PC-9 (cell line): ENCODE data around the gene PHLDA3. TPM values are rescaled to one million over a fixed set of nuclear protein-coding genes. Genes with fewer than 3 reads are reported as not detected.

Source experiments
- BruUV-seq: library from RNA; stranded (reverse); fragments of 400-500 nt; replicated peaks from 2 replicates; lab custom pipeline; 2021; lab: Mats Ljungman, UMichigan
- CTCF ChIA-PET: fragments of 300-600 bp; sonication (Branson Sonifier 250); formaldehyde crosslinking; loops from one replicate; lab custom pipeline; 2022; ENCODE audit warnings: antibody characterized with exemption; lab: Charles Lee
- POLR2A ChIA-PET: fragments of 300-600 bp; sonication (Branson Sonifier 250); formaldehyde crosslinking; loops from one replicate; lab custom pipeline; 2022; ENCODE audit warnings: antibody characterized with exemption; ENCODE audit not compliant: unreplicated experiment; lab: Charles Lee
- DNase-seq, 2 experiments: peaks; one replicate each; pipeline versions ENCODE4 v3.0.0 to v3.0.0-alpha.2; 2015 to 2022; ENCODE audit warnings: mixed read lengths in 1 of 2
- H2AFZ ChIP-seq: fragments of 200-600 bp; sonication (generic); 2 replicates; pipeline ENCODE4 v1.8.1; 2017; ENCODE audit warnings: antibody characterized with exemption
- H3F3A ChIP-seq: fragments of 200-600 bp; sonication (generic); 2 replicates; pipeline ENCODE4 v1.8.1; 2017; ENCODE audit warnings: antibody characterized with exemption, mild to moderate bottlenecking, low read depth; ENCODE audit not compliant: insufficient read depth
- H3K27ac ChIP-seq: fragments of 200-600 bp; sonication (generic); 2 replicates; pipeline ENCODE4 v1.6.1; 2016; ENCODE audit warnings: mixed run types
- H3K27me3 ChIP-seq: fragments of 200-600 bp; sonication (generic); 2 replicates; pipeline ENCODE4 v1.6.1; 2016; ENCODE audit warnings: low read depth, mixed run types; ENCODE audit not compliant: insufficient read depth
- H3K36me3 ChIP-seq: fragments of 200-600 bp; sonication (generic); 2 replicates; pipeline ENCODE4 v1.6.1; 2016; ENCODE audit warnings: low read depth, mixed run types
- H3K4me1 ChIP-seq: fragments of 200-600 bp; sonication (generic); replicated peaks from 2 replicates; pipeline ENCODE4 v1.6.1; 2016; ENCODE audit warnings: mixed run types; ENCODE audit not compliant: insufficient read depth
- H3K4me2 ChIP-seq: fragments of 200-600 bp; sonication (generic); 2 replicates; pipeline ENCODE4 v1.6.1; 2017; ENCODE audit warnings: mixed run types
- H3K4me3 ChIP-seq: fragments of 200-600 bp; sonication (generic); 2 replicates; pipeline ENCODE4 v1.6.1; 2016; ENCODE audit warnings: mixed run types
- H3K79me2 ChIP-seq: fragments of 200-600 bp; sonication (generic); 2 replicates; pipeline ENCODE4 v1.6.1; 2017; ENCODE audit warnings: low read depth, mixed run types
- H3K9me2 ChIP-seq: fragments of 200-600 bp; sonication (generic); 2 replicates; pipeline ENCODE4 v1.8.1; 2017; ENCODE audit warnings: mild to moderate bottlenecking; ENCODE audit not compliant: insufficient read depth
- H3K9me3 ChIP-seq: fragments of 200-600 bp; sonication (generic); 2 replicates; pipeline ENCODE4 v1.8.1; 2016; ENCODE audit warnings: low read depth; ENCODE audit not compliant: insufficient read depth
- H4K20me1 ChIP-seq: fragments of 200-600 bp; sonication (generic); 2 replicates; pipeline ENCODE4 v1.8.1; 2017; ENCODE audit not compliant: insufficient read depth
- EZH2 ChIP-seq: fragments of 200-600 bp; sonication (generic); IDR thresholded peaks from 2 replicates; pipeline ENCODE4 v1.8.0; 2017; ENCODE audit warnings: antibody characterized with exemption, low read depth
- intact Hi-C: fragments of 100-400 bp; cut with micrococcal nuclease; formaldehyde crosslinking; loops from one replicate; pipeline ENCODE4 v1.10.0; 2022; ENCODE audit not compliant: unreplicated experiment
- total RNA-seq: library from RNA; stranded (reverse); gene quantifications from 2 replicates; pipeline ENCODE4 v1.2.3, GENCODE V29; 2021
- TF ChIP-seq, protein P1 (sequence below): fragments of 200-600 bp; sonication (generic); conservative IDR thresholded peaks from 2 replicates; pipeline ENCODE4 v1.6.1; 2017; ENCODE audit warnings: mixed run types, antibody characterized with exemption, mild to moderate bottlenecking, moderate library complexity

PHLDA3 gene
- total RNA-seq, 1 experiment from 2014 or later, result 31.6 TPM

DNA sequence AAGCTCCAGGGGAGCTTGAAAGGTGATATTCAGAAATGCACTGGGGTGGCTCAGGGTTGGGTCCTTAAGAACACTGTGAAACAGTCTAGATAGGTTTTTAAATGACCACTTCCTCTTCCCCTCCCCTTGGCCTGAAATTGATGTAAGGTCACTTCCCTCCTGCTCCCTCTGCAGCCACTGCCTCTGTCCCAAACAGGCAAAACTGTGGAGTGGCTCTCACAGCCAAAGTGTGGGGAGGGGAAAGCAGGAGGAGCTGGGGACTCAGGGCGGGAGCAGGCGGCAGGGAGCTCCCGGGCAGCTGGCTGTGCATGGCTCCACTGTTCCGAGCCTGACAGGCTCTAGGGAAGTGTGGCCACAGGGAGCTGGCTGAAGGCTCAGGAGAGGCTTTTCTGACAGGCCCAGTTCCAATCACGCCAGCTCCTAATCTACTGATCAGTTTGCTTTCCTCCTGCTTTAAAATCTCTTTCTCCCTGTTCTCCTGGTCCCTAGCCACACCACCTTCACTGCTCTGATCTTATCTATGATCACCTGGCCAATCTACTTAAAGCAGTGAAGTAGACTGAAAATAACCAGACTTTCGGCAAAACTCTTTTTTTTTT is 43.1 kb upstream of the PHLDA3 start:
- Histone ChIP-seq H3F3A (peaks cover 42% of the 10 kb centered on the region), H3K4me2 (no peak overlapping the region), H3K27me3 (no peaks in the 10 kb centered on the region), H3K36me3 (no peaks in the 10 kb centered on the region), H2AFZ (no peak overlapping the region), H3K4me1 (peaks cover 48% of the 10 kb centered on the region), H3K27ac (no peak overlapping the region), H3K9me3 (no peaks in the 10 kb centered on the region), H3K9me2 (no peaks in the 10 kb centered on the region), H4K20me1 (no peaks in the 10 kb centered on the region), H3K79me2 (no peaks in the 10 kb centered on the region), H3K4me3 (no peak overlapping the region)
- peak in 1 of 2 experiments; percentile 24 for DNase-seq
- ChIA-PET POLR2A (interaction anchor here (0.7 kb wide), 1 partner anchor 50 kb away, joined by 26 read pairs; no protein-coding TSS in a partner anchor), CTCF (interaction anchor here (0.6 to 5.0 kb wide), 13 partner anchors 10 to 434 kb away, joined by 3 to 74 read pairs (median 6); no protein-coding TSS in a partner anchor)
- no TSS peak for BruUV-seq
- intact Hi-C loops, result loop anchor here (2.0 kb wide), 1 partner anchor 163 kb away; no protein-coding TSS in a partner anchor
- TF ChIP-seq EZH2, result no peak
- TF ChIP-seq, protein P1, sequence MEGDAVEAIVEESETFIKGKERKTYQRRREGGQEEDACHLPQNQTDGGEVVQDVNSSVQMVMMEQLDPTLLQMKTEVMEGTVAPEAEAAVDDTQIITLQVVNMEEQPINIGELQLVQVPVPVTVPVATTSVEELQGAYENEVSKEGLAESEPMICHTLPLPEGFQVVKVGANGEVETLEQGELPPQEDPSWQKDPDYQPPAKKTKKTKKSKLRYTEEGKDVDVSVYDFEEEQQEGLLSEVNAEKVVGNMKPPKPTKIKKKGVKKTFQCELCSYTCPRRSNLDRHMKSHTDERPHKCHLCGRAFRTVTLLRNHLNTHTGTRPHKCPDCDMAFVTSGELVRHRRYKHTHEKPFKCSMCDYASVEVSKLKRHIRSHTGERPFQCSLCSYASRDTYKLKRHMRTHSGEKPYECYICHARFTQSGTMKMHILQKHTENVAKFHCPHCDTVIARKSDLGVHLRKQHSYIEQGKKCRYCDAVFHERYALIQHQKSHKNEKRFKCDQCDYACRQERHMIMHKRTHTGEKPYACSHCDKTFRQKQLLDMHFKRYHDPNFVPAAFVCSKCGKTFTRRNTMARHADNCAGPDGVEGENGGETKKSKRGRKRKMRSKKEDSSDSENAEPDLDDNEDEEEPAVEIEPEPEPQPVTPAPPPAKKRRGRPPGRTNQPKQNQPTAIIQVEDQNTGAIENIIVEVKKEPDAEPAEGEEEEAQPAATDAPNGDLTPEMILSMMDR, result no peak

DNA sequence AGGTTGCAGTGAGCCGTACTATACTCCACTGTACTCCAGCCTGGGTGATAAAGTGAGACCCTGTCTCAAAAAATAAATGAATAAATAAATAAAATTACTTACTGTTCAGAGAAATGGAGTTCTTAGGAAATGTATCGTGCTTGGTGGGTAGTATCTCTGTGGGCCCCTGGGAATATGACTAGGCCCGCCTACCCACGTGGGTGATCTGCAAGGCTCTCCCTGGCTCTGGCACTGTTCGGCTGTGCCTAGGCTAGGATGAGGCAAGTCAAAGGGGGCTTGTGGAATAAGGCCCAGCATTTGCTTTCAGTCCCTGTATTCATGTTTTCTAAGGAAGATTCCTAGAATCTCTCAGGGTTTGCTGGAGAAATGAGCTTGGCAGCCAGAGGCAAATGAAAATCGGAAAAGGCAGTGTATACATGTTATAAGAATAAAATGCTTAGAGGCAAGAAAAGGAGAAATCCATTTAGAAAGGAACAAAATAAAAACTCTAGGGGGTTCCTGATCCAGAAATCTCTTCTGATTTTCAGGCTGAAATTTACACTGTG is 42.5 kb upstream of the PHLDA3 start:
- Histone ChIP-seq H3K27ac (no peak overlapping the region), H3K79me2 (no peaks in the 10 kb centered on the region), H3F3A (peaks cover 45% of the 10 kb centered on the region), H3K4me3 (no peak overlapping the region), H3K9me2 (no peaks in the 10 kb centered on the region), H3K9me3 (no peaks in the 10 kb centered on the region), H3K4me2 (no peak overlapping the region), H3K27me3 (no peaks in the 10 kb centered on the region), H4K20me1 (no peaks in the 10 kb centered on the region), H3K36me3 (no peaks in the 10 kb centered on the region), H3K4me1 (peaks cover 46% of the 10 kb centered on the region), H2AFZ (no peak overlapping the region)
- CTCF ChIA-PET, result interaction anchor here (0.6 to 5.0 kb wide), 8 partner anchors 9 to 76 kb away, joined by 3 to 74 read pairs (median 7); no protein-coding TSS in a partner anchor
- BruUV-seq, result no TSS peak
- intact Hi-C loops, result no loop called here
- no peak for TF ChIP-seq EZH2
- TF ChIP-seq, protein P1, result no peak; the same call in 1 of the 2 replicates
- POLR2A ChIA-PET, result no interaction called here
- DNase-seq, result no peak

DNA sequence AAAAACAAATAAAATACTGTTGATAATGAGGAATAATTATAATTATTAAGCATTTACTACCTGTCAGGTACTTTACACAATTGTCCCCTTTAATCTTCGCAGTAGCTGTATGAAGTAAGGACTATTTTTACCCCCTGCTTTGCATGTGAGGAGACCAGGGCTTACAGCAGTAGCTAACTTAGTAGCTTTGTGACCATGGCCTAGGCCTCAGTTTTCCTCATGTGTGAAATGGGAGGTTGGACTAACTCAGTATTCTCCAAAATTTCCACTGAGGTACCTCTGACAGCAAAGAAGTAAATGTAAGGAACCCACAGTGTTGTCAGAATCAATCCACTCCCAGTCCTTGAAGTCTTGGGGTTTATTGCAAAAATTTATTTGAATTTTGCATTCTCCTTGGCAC is 41.7 kb upstream of the PHLDA3 start:
- Histone ChIP-seq H3K4me3 (no peak overlapping the region), H3K79me2 (no peaks in the 10 kb centered on the region), H4K20me1 (no peaks in the 10 kb centered on the region), H3K4me2 (no peak overlapping the region), H3K36me3 (no peaks in the 10 kb centered on the region), H3K4me1 (peaks cover 46% of the 10 kb centered on the region), H3K27me3 (no peaks in the 10 kb centered on the region), H2AFZ (no peak overlapping the region), H3F3A (peaks cover 46% of the 10 kb centered on the region), H3K9me2 (no peaks in the 10 kb centered on the region), H3K9me3 (no peaks in the 10 kb centered on the region), H3K27ac (no peak overlapping the region)
- TF ChIP-seq, protein P1, result no peak
- TF ChIP-seq EZH2, result no peak
- no peak for DNase-seq
- ChIA-PET CTCF (interaction anchor here (1.5 kb wide), 1 partner anchor 29 kb away, joined by 8 read pairs; no protein-coding TSS in a partner anchor), POLR2A (interaction anchor here (0.6 kb wide), 1 partner anchor 21 kb away, joined by 5 read pairs; no protein-coding TSS in a partner anchor)
- no TSS peak for BruUV-seq
- intact Hi-C loops, result no loop called here
